ENCODE results near the gene CYB5R4.

DNA sequence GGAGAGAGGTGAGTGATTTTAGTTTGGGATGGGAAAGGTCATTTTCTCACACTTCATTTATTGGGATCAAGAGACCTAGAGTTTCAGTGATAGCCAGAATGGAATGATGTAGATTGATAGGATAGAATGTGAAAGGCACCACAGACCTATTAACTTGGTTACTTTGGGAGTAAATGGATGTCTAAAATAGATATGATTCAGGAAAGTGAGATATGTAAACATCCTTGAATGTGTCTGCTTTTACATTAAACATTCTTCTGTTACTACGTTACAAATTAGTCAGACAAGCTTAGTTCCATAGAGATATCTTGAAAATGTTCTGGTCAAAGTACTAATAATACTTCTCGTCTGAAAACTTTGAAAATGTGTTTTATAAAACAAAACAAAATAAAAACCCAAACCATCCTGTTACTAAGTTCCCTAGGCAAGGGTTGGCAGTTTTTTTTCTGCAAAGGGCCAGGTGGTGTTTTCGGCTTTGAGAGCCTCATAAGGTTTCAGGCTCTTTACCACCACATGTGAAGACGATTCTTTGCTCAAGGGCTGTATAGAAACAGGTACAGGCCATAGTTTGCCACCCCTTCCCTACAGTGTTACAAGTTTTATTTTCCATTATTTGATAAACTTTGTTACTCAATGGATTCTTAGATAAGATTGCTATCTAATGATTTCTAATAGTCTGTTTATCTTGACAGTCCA is 3.4 kb downstream of the CYB5R4 start:
- TF ChIP-seq, protein P1, sequence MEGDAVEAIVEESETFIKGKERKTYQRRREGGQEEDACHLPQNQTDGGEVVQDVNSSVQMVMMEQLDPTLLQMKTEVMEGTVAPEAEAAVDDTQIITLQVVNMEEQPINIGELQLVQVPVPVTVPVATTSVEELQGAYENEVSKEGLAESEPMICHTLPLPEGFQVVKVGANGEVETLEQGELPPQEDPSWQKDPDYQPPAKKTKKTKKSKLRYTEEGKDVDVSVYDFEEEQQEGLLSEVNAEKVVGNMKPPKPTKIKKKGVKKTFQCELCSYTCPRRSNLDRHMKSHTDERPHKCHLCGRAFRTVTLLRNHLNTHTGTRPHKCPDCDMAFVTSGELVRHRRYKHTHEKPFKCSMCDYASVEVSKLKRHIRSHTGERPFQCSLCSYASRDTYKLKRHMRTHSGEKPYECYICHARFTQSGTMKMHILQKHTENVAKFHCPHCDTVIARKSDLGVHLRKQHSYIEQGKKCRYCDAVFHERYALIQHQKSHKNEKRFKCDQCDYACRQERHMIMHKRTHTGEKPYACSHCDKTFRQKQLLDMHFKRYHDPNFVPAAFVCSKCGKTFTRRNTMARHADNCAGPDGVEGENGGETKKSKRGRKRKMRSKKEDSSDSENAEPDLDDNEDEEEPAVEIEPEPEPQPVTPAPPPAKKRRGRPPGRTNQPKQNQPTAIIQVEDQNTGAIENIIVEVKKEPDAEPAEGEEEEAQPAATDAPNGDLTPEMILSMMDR (IDR thresholded peaks at IDR 0.05 in 4 of 5, conservative IDR thresholded peaks at IDR 0.05 in 1 of 5): no peak
- no peak for TF ChIP-seq POLR2A (IDR thresholded peaks at IDR 0.05)

Measured in gastrocnemius medialis (tissue), 4 donors.